HepG2 (cell line): ENCODE results near the gene PFN4. TPM values are rescaled to one million over a fixed set of nuclear protein-coding genes. Genes with fewer than 3 reads are reported as not detected.

Experiments
- DNMT1 ChIP-seq: sonication (generic); formaldehyde crosslinking; IDR thresholded peaks from 2 replicates; pipeline ENCODE4 v1.5.1; 2020; ENCODE audit warnings: mild to moderate bottlenecking, missing genetic modification reagents
- FOXP1 ChIP-seq, 2 experiments: fragments of 450-650 bp in 1 of 2; IDR thresholded peaks; 2 replicates each; pipeline ENCODE4 v1.6.1; 2017 to 2018; ENCODE audit warnings: antibody characterized with exemption in 1 of 2
- HDAC6 ChIP-seq: fragments of 200-600 bp; sonication (generic); IDR thresholded peaks from 2 replicates; pipeline ENCODE4 v1.7.0; 2017; ENCODE audit warnings: mild to moderate bottlenecking, antibody characterized with exemption, low read length, low read depth
- HNRNPK ChIP-seq: fragments of 200-400 bp; formaldehyde crosslinking; IDR thresholded peaks from 2 replicates; pipeline ENCODE4 v1.6.1; 2018; ENCODE audit warnings: low read length, low read depth, moderate library complexity, mild to moderate bottlenecking; ENCODE audit not compliant: poor library complexity, severe bottlenecking
- HOXA9 ChIP-seq: sonication (generic); formaldehyde crosslinking; IDR thresholded peaks from 2 replicates; pipeline ENCODE4 v1.8.1; 2022; ENCODE audit warnings: missing genetic modification reagents, mild to moderate bottlenecking, moderate library complexity, borderline replicate concordance
- KLF11 ChIP-seq: IDR thresholded peaks from 2 replicates; pipeline ENCODE4 v1.6.1; 2016; ENCODE audit warnings: missing compliant biosample characterization
- NFIB ChIP-seq: sonication (generic); formaldehyde crosslinking; IDR thresholded peaks from 2 replicates; pipeline ENCODE4 v1.9.0; 2021; ENCODE audit warnings: missing genetic modification reagents, mild to moderate bottlenecking, borderline replicate concordance
- NFYB ChIP-seq: sonication (generic); formaldehyde crosslinking; IDR thresholded peaks from 2 replicates; pipeline ENCODE4 v1.4.0; 2020; ENCODE audit warnings: missing genetic modification reagents
- NR3C1 ChIP-seq: sonication (generic); formaldehyde crosslinking; IDR thresholded peaks from 2 replicates; pipeline ENCODE4 v1.4.0; 2020; ENCODE audit warnings: missing genetic modification reagents
- PRDM4 ChIP-seq: sonication (generic); formaldehyde crosslinking; IDR thresholded peaks from 2 replicates; pipeline ENCODE4 v1.9.0; 2021; ENCODE audit warnings: missing genetic modification reagents, borderline replicate concordance
- RFX3 ChIP-seq: IDR thresholded peaks from 2 replicates; pipeline ENCODE4 v1.6.1; 2016; ENCODE audit warnings: missing biosample characterization, missing genetic modification reagents
- SMC3 ChIP-seq: IDR thresholded peaks from 2 replicates; pipeline ENCODE4 v1.6.1; 2011; ENCODE audit warnings: low read length, improper control_type of control experiment
- ZBED4 ChIP-seq: sonication (generic); formaldehyde crosslinking; IDR thresholded peaks from 2 replicates; pipeline ENCODE4 v1.4.0; 2020; ENCODE audit warnings: missing genetic modification reagents, borderline replicate concordance
- ZNF276 ChIP-seq: sonication (generic); formaldehyde crosslinking; IDR thresholded peaks from 2 replicates; pipeline ENCODE4 v1.4.0; 2020; ENCODE audit warnings: mild to moderate bottlenecking, low read depth, missing genetic modification reagents
- ZNF362 ChIP-seq: sonication (generic); formaldehyde crosslinking; IDR thresholded peaks from 2 replicates; pipeline ENCODE4 v1.4.0; 2020; ENCODE audit warnings: missing genetic modification reagents, mild to moderate bottlenecking, borderline replicate concordance
- ZNF430 ChIP-seq: sonication (generic); formaldehyde crosslinking; IDR thresholded peaks from 2 replicates; pipeline ENCODE4 v1.9.0; 2021; ENCODE audit warnings: mild to moderate bottlenecking, missing genetic modification reagents
- polyA plus RNA-seq, 8 experiments: library from polyadenylated mRNA; depleted of rRNA in 3 of 8; stranded (reverse) in 7 of 8; unstranded in 1 of 8; fragments of >200 nt; fragmentation: Illumina TruSeq in 4 of 8; extraction: Trizol in 4 of 8; gene quantifications; 2 replicates each; pipeline versions ENCODE4 v1.2.1 to v1.2.3, GENCODE V29; 2011 to 2016; ENCODE audit warnings: low read depth in 4 of 8, missing spikeins in 1 of 8, mixed read lengths in 1 of 8; ENCODE audit not compliant: insufficient read depth in 1 of 8
- total RNA-seq, 5 experiments: library from RNA; depleted of rRNA; stranded (reverse); fragments of >200 nt; fragmentation: Illumina TruSeq; extraction: Trizol; gene quantifications; 2 replicates each; pipeline ENCODE4 v1.2.3, GENCODE V29; 2016; ENCODE audit warnings: low read depth in 1 of 5
- TF ChIP-seq, protein P1 (sequence below): sonication (generic); formaldehyde crosslinking; IDR thresholded peaks from 2 replicates; pipeline ENCODE4 v1.5.0; 2020; ENCODE audit warnings: missing genetic modification reagents, mild to moderate bottlenecking, borderline replicate concordance

The PFN4 gene
- total and polyA plus RNA-seq, 2 of the 13 experiments (the other 11 are each of a cell fraction or from before 2014, with no cell fraction given): 0.12 to 0.20 TPM

DNA sequence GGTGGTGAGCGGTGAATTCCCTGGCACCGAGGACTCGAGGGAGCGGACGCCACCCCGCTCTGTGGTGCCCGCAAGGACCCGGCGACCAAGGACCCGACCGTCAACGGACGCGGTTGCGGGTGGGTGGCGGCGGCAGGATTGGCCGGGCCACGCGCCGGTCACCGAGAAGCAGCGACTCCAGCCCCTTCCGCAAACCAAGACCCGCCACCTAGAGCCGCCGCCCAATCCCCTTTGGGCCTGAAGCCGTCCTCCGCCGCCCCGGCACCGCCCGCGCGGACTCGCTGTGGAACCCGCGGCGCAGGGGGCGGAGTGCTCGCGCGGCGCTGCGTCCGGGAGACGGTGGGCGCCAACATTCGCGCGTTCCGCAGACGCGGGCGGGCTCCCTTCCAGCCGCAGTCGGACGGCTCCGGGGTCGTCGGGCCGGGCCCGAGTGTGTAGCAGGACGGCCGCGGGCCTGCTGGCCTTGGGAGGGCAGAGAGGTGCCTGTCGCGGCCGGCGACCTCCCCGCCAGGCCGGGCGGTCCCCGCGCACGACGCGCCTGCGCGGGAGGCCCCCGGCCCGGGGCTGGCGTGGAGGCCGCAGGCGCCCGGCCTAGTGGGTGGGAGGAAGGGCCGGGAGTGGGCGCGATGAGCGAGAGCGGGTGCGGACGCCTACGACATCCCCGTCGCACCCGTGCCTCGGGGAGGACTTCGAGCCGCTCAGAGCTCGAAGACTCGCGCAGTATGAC, at the start of gene PFN4, which contains the start of gene FAM228B (continued):
- TF ChIP-seq ZNF430 (CRISPR knock-in tag): no peak; the same call in 1 of the 2 replicates
- TF ChIP-seq RFX3 (CRISPR knock-in tag): no peak
- no peak for TF ChIP-seq NFIB (CRISPR knock-in tag)
- no peak for TF ChIP-seq SMC3
- TF ChIP-seq KLF11: no peak
- peak; percentile 11; the same call in 1 of the 2 replicates for TF ChIP-seq ZNF362
- TF ChIP-seq HDAC6: no peak
- TF ChIP-seq DNMT1 (CRISPR knock-in tag): peak; percentile 54; the same call in 1 of the 2 replicates
- peak; percentile 90 for TF ChIP-seq ZNF276
- TF ChIP-seq FOXP1 (IDR thresholded peaks at IDR 0.05): no peak
- TF ChIP-seq FOXP1 (CRISPR knock-in tag; IDR thresholded peaks at IDR 0.05): no peak
- peak; percentile 82; the same call in 1 of the 2 replicates for TF ChIP-seq ZBED4 (CRISPR knock-in tag)
- peak; percentile 41 for TF ChIP-seq HNRNPK
- peak; percentile 84 for TF ChIP-seq NFYB (CRISPR knock-in tag)
- no peak for TF ChIP-seq PRDM4 (CRISPR knock-in tag)
- no peak for TF ChIP-seq NR3C1 (CRISPR knock-in tag)
- TF ChIP-seq, protein P1, sequence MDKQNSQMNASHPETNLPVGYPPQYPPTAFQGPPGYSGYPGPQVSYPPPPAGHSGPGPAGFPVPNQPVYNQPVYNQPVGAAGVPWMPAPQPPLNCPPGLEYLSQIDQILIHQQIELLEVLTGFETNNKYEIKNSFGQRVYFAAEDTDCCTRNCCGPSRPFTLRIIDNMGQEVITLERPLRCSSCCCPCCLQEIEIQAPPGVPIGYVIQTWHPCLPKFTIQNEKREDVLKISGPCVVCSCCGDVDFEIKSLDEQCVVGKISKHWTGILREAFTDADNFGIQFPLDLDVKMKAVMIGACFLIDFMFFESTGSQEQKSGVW (CRISPR knock-in tag): no peak
- no peak; the same call in 1 of the 2 replicates for TF ChIP-seq HOXA9
